Breast epithelium (tissue), 4 donors: ENCODE measurements around the gene SLC30A9. TPM values are rescaled to one million over a fixed set of nuclear protein-coding genes. Genes with fewer than 3 reads are reported as not detected.

Experiments
- DNase-seq, 2 donors: peaks; one replicate each; pipeline ENCODE4 v3.0.0-alpha.2; 2019; ENCODE audit warnings: low spot score in 2 of 2
- H3K27ac ChIP-seq, 2 donors: fragments of 200-600 bp; sonication (generic) in 1 of 2; one replicate each; pipeline ENCODE4 v1.5.1; 2016 to 2019; ENCODE audit warnings: mild to moderate bottlenecking in 1 of 2
- H3K27me3 ChIP-seq, 2 donors: fragments of 200-600 bp; sonication (generic) in 1 of 2; one replicate each; pipeline versions ENCODE4 v1.5.1 to v1.6.0; 2017 to 2019; ENCODE audit warnings: control low read depth in 1 of 2, mild to moderate bottlenecking in 1 of 2
- H3K36me3 ChIP-seq: fragments of 200-600 bp; one replicate; pipeline ENCODE4 v1.5.1; 2019
- H3K4me1 ChIP-seq, 2 donors: fragments of 200-600 bp; sonication (generic); one replicate each; pipeline ENCODE4 v1.5.1; 2016 to 2019; ENCODE audit warnings: control low read depth in 1 of 2
- H3K4me3 ChIP-seq, 3 donors: fragments of 200-600 bp; sonication (generic); 1 replicate in 2 of 3; 2 replicates in 1 of 3; pipeline ENCODE4 v1.5.1; 2016 to 2019; ENCODE audit warnings: mild to moderate bottlenecking in 3 of 3, moderate library complexity in 2 of 3
- H3K9me3 ChIP-seq, 2 donors: fragments of 200-600 bp; sonication (generic) in 1 of 2; one replicate each; pipeline ENCODE4 v1.5.1; 2016 to 2019; ENCODE audit warnings: control low read depth in 1 of 2
- POLR2A ChIP-seq: fragments of 450-650 bp; IDR thresholded peaks from one replicate; pipeline ENCODE4 v1.6.1; 2016; ENCODE audit warnings: antibody characterized with exemption, mild to moderate bottlenecking, moderate library complexity
- POLR2AphosphoS5 ChIP-seq, 3 donors: sonication (generic); formaldehyde crosslinking; IDR thresholded peaks; one replicate each; pipeline ENCODE4 v1.6.1; 2017; ENCODE audit warnings: antibody characterized with exemption in 3 of 3
- intact Hi-C: fragments of 100-400 bp; cut with DNase I; formaldehyde crosslinking; loops from one replicate; pipeline ENCODE4 v1.15.1; 2023; ENCODE audit warnings: low total_unique reads
- total RNA-seq, 3 donors: library from RNA; depleted of rRNA; stranded (reverse); fragments of >200 nt; gene quantifications; one replicate each; pipeline ENCODE4 v1.1.0, GENCODE V29; 2016
- TF ChIP-seq, protein P1 (sequence below), 3 donors: fragments of 450-650 bp; IDR thresholded peaks; one replicate each; pipeline ENCODE4 v1.5.1; 2016 to 2017; ENCODE audit warnings: antibody characterized with exemption in 3 of 3, mild to moderate bottlenecking in 3 of 3, moderate library complexity in 3 of 3

The SLC30A9 gene
- total RNA-seq, 3 donors from 2014 or later = 36.6 to 59.9 (median 37.4) TPM

DNA sequence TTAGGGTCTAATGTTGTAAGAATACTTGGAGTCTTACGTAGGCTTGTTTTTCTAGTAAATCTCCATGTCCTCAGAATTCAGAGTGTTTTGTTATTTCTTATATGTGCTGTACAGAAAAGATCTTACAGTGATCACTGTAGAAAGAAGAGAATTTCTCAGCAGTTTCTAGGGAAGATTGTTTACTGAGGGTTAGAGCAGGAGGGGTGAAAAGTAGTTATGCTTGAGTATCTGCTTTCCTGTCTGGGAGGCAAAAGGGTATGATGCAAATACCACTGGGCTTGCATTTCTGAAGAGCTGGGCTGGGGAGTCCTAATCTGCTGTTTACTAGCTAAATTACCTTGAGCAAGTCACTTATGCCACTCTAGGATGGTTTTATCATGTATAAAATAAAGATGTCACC lies 84.0 kb downstream of the SLC30A9 start:
- no peak for DNase-seq
- no peaks in the 10 kb centered on the region for H3K9me3 ChIP-seq
- no peaks in the 10 kb centered on the region for H3K27me3 ChIP-seq
- no peaks in the 10 kb centered on the region for H3K4me1 ChIP-seq
- peaks cover 3% of the 10 kb centered on the region for H3K36me3 ChIP-seq
- H3K27ac ChIP-seq = no peak overlapping the region
- intact Hi-C loops = no loop called here
- H3K4me3 ChIP-seq = no peak overlapping the region
- TF ChIP-seq, protein P1, sequence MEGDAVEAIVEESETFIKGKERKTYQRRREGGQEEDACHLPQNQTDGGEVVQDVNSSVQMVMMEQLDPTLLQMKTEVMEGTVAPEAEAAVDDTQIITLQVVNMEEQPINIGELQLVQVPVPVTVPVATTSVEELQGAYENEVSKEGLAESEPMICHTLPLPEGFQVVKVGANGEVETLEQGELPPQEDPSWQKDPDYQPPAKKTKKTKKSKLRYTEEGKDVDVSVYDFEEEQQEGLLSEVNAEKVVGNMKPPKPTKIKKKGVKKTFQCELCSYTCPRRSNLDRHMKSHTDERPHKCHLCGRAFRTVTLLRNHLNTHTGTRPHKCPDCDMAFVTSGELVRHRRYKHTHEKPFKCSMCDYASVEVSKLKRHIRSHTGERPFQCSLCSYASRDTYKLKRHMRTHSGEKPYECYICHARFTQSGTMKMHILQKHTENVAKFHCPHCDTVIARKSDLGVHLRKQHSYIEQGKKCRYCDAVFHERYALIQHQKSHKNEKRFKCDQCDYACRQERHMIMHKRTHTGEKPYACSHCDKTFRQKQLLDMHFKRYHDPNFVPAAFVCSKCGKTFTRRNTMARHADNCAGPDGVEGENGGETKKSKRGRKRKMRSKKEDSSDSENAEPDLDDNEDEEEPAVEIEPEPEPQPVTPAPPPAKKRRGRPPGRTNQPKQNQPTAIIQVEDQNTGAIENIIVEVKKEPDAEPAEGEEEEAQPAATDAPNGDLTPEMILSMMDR (IDR thresholded peaks at IDR 0.05) = no peak
- TF ChIP-seq POLR2AphosphoS5 (IDR thresholded peaks at IDR 0.05) (no peak), POLR2A (no peak)

DNA sequence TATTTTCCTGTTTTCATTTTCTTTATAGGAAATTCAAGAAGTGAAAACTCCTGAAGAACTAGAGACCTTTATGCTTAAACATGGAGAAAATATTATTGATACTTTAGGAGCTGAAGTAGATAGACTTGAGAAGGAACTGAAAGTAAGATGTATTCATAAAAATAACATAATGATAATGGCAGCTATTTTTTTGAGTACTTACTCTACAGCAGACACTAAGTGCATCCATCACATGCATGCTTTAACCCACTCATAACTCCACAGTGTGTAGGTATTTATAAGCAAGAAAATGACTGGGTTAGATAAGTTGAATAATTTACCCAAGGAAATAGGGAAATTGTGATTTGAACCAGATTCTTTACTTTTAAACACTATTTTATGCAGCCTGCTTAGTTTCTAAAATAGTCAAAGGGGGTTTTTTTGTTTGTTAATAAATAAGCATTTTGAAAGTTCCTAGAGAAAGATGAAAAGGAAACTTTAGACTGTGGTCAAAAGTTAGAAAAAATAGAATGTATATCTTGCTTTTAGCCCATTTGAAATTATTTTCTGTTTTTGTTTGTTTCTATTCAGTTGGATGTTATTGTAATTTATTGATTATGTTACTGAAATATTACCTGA lies 88.0 kb downstream of the SLC30A9 start:
- H3K27ac ChIP-seq = no peak overlapping the region
- H3K27me3 ChIP-seq = no peaks in the 10 kb centered on the region
- H3K4me3 ChIP-seq = no peak overlapping the region
- no peaks in the 10 kb centered on the region for H3K36me3 ChIP-seq
- DNase-seq = no peak
- TF ChIP-seq POLR2A (no peak), POLR2AphosphoS5 (IDR thresholded peaks at IDR 0.05) (no peak)
- TF ChIP-seq, protein P1 (IDR thresholded peaks at IDR 0.05) = no peak
- H3K4me1 ChIP-seq = no peaks in the 10 kb centered on the region
- no peaks in the 10 kb centered on the region for H3K9me3 ChIP-seq
- intact Hi-C loops = no loop called here

DNA sequence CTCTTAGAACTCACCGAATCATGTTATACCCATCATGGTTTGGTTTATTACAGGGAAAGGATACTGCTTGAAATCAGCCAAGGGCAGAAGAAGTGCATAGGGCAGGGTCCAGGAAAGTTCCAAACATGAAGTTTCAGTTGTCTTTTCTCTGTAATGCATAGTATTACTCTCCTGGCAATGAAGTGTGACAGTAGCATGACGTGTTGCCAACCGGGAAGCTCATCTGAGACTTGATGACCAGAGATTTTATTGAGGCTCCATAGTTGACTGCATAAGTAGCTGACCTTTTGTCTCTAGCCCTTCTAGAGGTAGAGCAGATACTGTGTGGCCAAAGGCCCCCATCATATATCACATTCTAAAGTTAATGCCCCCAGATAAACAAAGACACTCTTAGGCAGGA lies 90.0 kb downstream of the SLC30A9 start:
- Histone ChIP-seq H3K27me3 (no peaks in the 10 kb centered on the region), H3K9me3 (no peaks in the 10 kb centered on the region), H3K4me3 (no peak overlapping the region), H3K4me1 (no peaks in the 10 kb centered on the region), H3K27ac (no peak overlapping the region), H3K36me3 (no peaks in the 10 kb centered on the region)
- intact Hi-C loops = no loop called here
- no peak for TF ChIP-seq POLR2AphosphoS5 (IDR thresholded peaks at IDR 0.05)
- TF ChIP-seq, protein P1 (IDR thresholded peaks at IDR 0.05) = no peak
- no peak for TF ChIP-seq POLR2A
- DNase-seq = no peak

DNA sequence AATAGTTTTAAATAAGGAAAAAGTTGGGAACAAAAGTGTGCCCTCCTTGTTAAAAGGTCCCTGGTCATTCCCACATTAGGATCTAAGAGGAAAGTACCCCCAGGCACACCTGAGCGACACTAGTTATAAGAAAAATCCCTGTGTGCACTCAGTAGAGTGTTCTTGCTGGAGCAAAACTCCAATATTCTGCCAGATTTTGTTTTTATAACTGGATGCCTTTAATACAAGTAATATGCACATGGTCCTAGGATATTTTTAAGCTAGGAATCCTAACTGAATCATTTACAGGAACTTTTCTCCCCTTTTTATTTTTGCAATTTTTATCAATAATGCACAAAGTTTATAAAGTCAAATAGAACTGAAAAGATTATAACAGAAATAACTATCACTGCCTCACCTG lies 93.5 kb downstream of the SLC30A9 start:
- H3K9me3 ChIP-seq = no peaks in the 10 kb centered on the region
- intact Hi-C loops = no loop called here
- no peak for DNase-seq
- H3K4me1 ChIP-seq = no peaks in the 10 kb centered on the region
- no peak overlapping the region for H3K4me3 ChIP-seq
- TF ChIP-seq POLR2A (no peak), POLR2AphosphoS5 (IDR thresholded peaks at IDR 0.05) (no peak)
- TF ChIP-seq, protein P1 (IDR thresholded peaks at IDR 0.05) = no peak
- no peaks in the 10 kb centered on the region for H3K36me3 ChIP-seq
- no peak overlapping the region for H3K27ac ChIP-seq
- H3K27me3 ChIP-seq = no peaks in the 10 kb centered on the region

DNA sequence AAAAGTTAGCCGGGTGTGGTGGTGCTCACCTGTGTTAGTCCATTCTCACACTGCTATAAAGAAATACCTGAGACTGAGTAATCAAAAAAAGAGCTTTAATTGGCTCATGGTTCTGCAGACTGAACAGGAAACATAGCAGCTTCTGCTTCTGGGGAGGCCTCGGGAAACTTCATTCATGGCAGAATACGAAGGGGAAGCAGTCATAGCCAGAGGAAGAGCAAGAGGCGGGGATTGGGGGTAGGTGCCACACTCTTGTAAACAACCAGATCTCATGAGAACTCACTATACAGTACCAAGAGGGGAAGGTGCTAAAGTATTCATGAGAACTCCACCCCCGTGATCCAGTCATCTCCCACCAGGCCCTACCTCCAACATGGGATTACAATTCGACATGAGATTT lies 98.1 kb downstream of the SLC30A9 start:
- Histone ChIP-seq H3K27me3 (no peaks in the 10 kb centered on the region), H3K9me3 (no peaks in the 10 kb centered on the region), H3K4me1 (no peaks in the 10 kb centered on the region), H3K4me3 (no peak overlapping the region), H3K27ac (no peak overlapping the region), H3K36me3 (no peaks in the 10 kb centered on the region)
- DNase-seq = no peak
- intact Hi-C loops = no loop called here
- TF ChIP-seq POLR2A = no peak
- TF ChIP-seq, protein P1 (IDR thresholded peaks at IDR 0.05) = no peak
- TF ChIP-seq POLR2AphosphoS5 (IDR thresholded peaks at IDR 0.05) = no peak
